ENCODE results near the gene CIAO3.

Gene CIAO3

GRCh38 chr16:704047-704446, 36.8 kb downstream of the CIAO3 start:
- H3K9me3 ChIP-seq (ENCODE audit: control insufficient read depth, low read length), result no peaks in the 10 kb centered on the region
- H3K27me3 ChIP-seq (ENCODE audit: control insufficient read depth, insufficient read depth, low read length), result peaks cover 89% of the 10 kb centered on the region
- H3K4me1 ChIP-seq (ENCODE audit: control insufficient read depth, insufficient read depth, low read length), result peaks cover 4% of the 10 kb centered on the region
- no peak overlapping the region for H3K9ac ChIP-seq (ENCODE audit: low read length)
- H3K36me3 ChIP-seq (ENCODE audit: control insufficient read depth, insufficient read depth, low read length), result no peaks in the 10 kb centered on the region
- H3K4me3 ChIP-seq (ENCODE audit: low read length), result no peak overlapping the region

GRCh38 chr16:703406-703805, 37.4 kb downstream of the CIAO3 start:
- Histone ChIP-seq H3K4me1 (ENCODE audit: control insufficient read depth, insufficient read depth, low read length) (peaks cover 4% of the 10 kb centered on the region), H3K4me3 (ENCODE audit: low read length) (no peak overlapping the region), H3K9ac (ENCODE audit: low read length) (no peak overlapping the region), H3K36me3 (ENCODE audit: control insufficient read depth, insufficient read depth, low read length) (no peaks in the 10 kb centered on the region), H3K27me3 (ENCODE audit: control insufficient read depth, insufficient read depth, low read length) (peaks cover 84% of the 10 kb centered on the region), H3K9me3 (ENCODE audit: control insufficient read depth, low read length) (no peaks in the 10 kb centered on the region)

- no peak overlapping the region for H3K4me3 ChIP-seq (ENCODE audit: low read length)
- H3K36me3 ChIP-seq (ENCODE audit: control insufficient read depth, insufficient read depth, low read length), result no peaks in the 10 kb centered on the region
- no peaks in the 10 kb centered on the region for H3K9me3 ChIP-seq (ENCODE audit: control insufficient read depth, low read length)
- peaks cover 75% of the 10 kb centered on the region for H3K27me3 ChIP-seq (ENCODE audit: control insufficient read depth, insufficient read depth, low read length)
- peaks cover 4% of the 10 kb centered on the region for H3K4me1 ChIP-seq (ENCODE audit: control insufficient read depth, insufficient read depth, low read length)
- no peak overlapping the region for H3K9ac ChIP-seq (ENCODE audit: low read length)
These were observed 38.5 kb downstream of the CIAO3 start for GRCh38 chr16:702341-702740.

- H3K4me1 ChIP-seq (ENCODE audit: control insufficient read depth, insufficient read depth, low read length), result peaks cover 4% of the 10 kb centered on the region
- no peaks in the 10 kb centered on the region for H3K9me3 ChIP-seq (ENCODE audit: control insufficient read depth, low read length)
- H3K27me3 ChIP-seq (ENCODE audit: control insufficient read depth, insufficient read depth, low read length), result peaks cover 65% of the 10 kb centered on the region
- H3K36me3 ChIP-seq (ENCODE audit: control insufficient read depth, insufficient read depth, low read length), result no peaks in the 10 kb centered on the region
- H3K9ac ChIP-seq (ENCODE audit: low read length), result no peak overlapping the region
- H3K4me3 ChIP-seq (ENCODE audit: low read length), result no peak overlapping the region
These were observed 39.9 kb downstream of the CIAO3 start for GRCh38 chr16:700684-701584.

GRCh38 chr16:698911-699671, 41.7 kb downstream of the CIAO3 start:
- no peaks in the 10 kb centered on the region for H3K36me3 ChIP-seq (ENCODE audit: control insufficient read depth, insufficient read depth, low read length)
- no peak overlapping the region for H3K9ac ChIP-seq (ENCODE audit: low read length)
- H3K9me3 ChIP-seq (ENCODE audit: control insufficient read depth, low read length), result no peaks in the 10 kb centered on the region
- peaks cover 71% of the 10 kb centered on the region for H3K27me3 ChIP-seq (ENCODE audit: control insufficient read depth, insufficient read depth, low read length)
- H3K4me3 ChIP-seq (ENCODE audit: low read length), result no peak overlapping the region
- H3K4me1 ChIP-seq (ENCODE audit: control insufficient read depth, insufficient read depth, low read length), result peaks cover 16% of the 10 kb centered on the region

- no peaks in the 10 kb centered on the region for H3K9me3 ChIP-seq (ENCODE audit: control insufficient read depth, low read length)
- H3K9ac ChIP-seq (ENCODE audit: low read length), result no peak overlapping the region
- no peak overlapping the region for H3K4me3 ChIP-seq (ENCODE audit: low read length)
- peaks cover 19% of the 10 kb centered on the region for H3K4me1 ChIP-seq (ENCODE audit: control insufficient read depth, insufficient read depth, low read length)
- no peaks in the 10 kb centered on the region for H3K36me3 ChIP-seq (ENCODE audit: control insufficient read depth, insufficient read depth, low read length)
- peaks cover 59% of the 10 kb centered on the region for H3K27me3 ChIP-seq (ENCODE audit: control insufficient read depth, insufficient read depth, low read length)
These were observed 45.3 kb downstream of the CIAO3 start for GRCh38 chr16:695355-696089.

- peaks cover 22% of the 10 kb centered on the region for H3K4me1 ChIP-seq (ENCODE audit: control insufficient read depth, insufficient read depth, low read length)
- no peak overlapping the region for H3K9ac ChIP-seq (ENCODE audit: low read length)
- peaks cover 53% of the 10 kb centered on the region for H3K27me3 ChIP-seq (ENCODE audit: control insufficient read depth, insufficient read depth, low read length)
- no peaks in the 10 kb centered on the region for H3K36me3 ChIP-seq (ENCODE audit: control insufficient read depth, insufficient read depth, low read length)
- H3K9me3 ChIP-seq (ENCODE audit: control insufficient read depth, low read length), result no peaks in the 10 kb centered on the region
- H3K4me3 ChIP-seq (ENCODE audit: low read length), result no peak overlapping the region
These were observed 45.9 kb downstream of the CIAO3 start for GRCh38 chr16:694863-695354.

GRCh38 chr16:694187-694862, 46.5 kb downstream of the CIAO3 start:
- peaks cover 28% of the 10 kb centered on the region for H3K4me1 ChIP-seq (ENCODE audit: control insufficient read depth, insufficient read depth, low read length)
- H3K27me3 ChIP-seq (ENCODE audit: control insufficient read depth, insufficient read depth, low read length), result peaks cover 47% of the 10 kb centered on the region
- no peak overlapping the region for H3K4me3 ChIP-seq (ENCODE audit: low read length)
- no peaks in the 10 kb centered on the region for H3K36me3 ChIP-seq (ENCODE audit: control insufficient read depth, insufficient read depth, low read length)
- no peak overlapping the region for H3K9ac ChIP-seq (ENCODE audit: low read length)
- H3K9me3 ChIP-seq (ENCODE audit: control insufficient read depth, low read length), result no peaks in the 10 kb centered on the region

- H3K27me3 ChIP-seq (ENCODE audit: control insufficient read depth, insufficient read depth, low read length), result peaks cover 42% of the 10 kb centered on the region
- no peaks in the 10 kb centered on the region for H3K9me3 ChIP-seq (ENCODE audit: control insufficient read depth, low read length)
- no peaks in the 10 kb centered on the region for H3K36me3 ChIP-seq (ENCODE audit: control insufficient read depth, insufficient read depth, low read length)
- no peak overlapping the region for H3K9ac ChIP-seq (ENCODE audit: low read length)
- no peak overlapping the region for H3K4me3 ChIP-seq (ENCODE audit: low read length)
- H3K4me1 ChIP-seq (ENCODE audit: control insufficient read depth, insufficient read depth, low read length), result peaks cover 33% of the 10 kb centered on the region
These were observed 47.0 kb downstream of the CIAO3 start for GRCh38 chr16:693766-694165.

GRCh38 chr16:693364-693763, 47.4 kb downstream of the CIAO3 start:
- no peak overlapping the region for H3K9ac ChIP-seq (ENCODE audit: low read length)
- no peak overlapping the region for H3K4me3 ChIP-seq (ENCODE audit: low read length)
- peaks cover 33% of the 10 kb centered on the region for H3K4me1 ChIP-seq (ENCODE audit: control insufficient read depth, insufficient read depth, low read length)
- peaks cover 42% of the 10 kb centered on the region for H3K27me3 ChIP-seq (ENCODE audit: control insufficient read depth, insufficient read depth, low read length)
- H3K36me3 ChIP-seq (ENCODE audit: control insufficient read depth, insufficient read depth, low read length), result no peaks in the 10 kb centered on the region
- no peaks in the 10 kb centered on the region for H3K9me3 ChIP-seq (ENCODE audit: control insufficient read depth, low read length)

- Histone ChIP-seq H3K9me3 (ENCODE audit: control insufficient read depth, low read length) (no peaks in the 10 kb centered on the region), H3K4me3 (ENCODE audit: low read length) (no peak overlapping the region), H3K4me1 (ENCODE audit: control insufficient read depth, insufficient read depth, low read length) (peaks cover 33% of the 10 kb centered on the region), H3K36me3 (ENCODE audit: control insufficient read depth, insufficient read depth, low read length) (no peaks in the 10 kb centered on the region), H3K9ac (ENCODE audit: low read length) (no peak overlapping the region), H3K27me3 (ENCODE audit: control insufficient read depth, insufficient read depth, low read length) (peaks cover 42% of the 10 kb centered on the region)
These were observed 48.3 kb downstream of the CIAO3 start for GRCh38 chr16:692356-693108.

All from mucosa of stomach (tissue), 1 donor.